H9 (cell line): ENCODE results near the gene PAOX. TPM values are rescaled to one million over a fixed set of nuclear protein-coding genes. Genes with fewer than 3 reads are reported as not detected.

Source experiments
- DNase-seq: peaks from one replicate; pipeline ENCODE4 v3.0.0-alpha.2; 2017
- H2AFZ ChIP-seq: one replicate; pipeline ENCODE4 v1.6.1; 2013; ENCODE audit warnings: mild to moderate bottlenecking, low read length, control low read depth, moderate library complexity
- H2AK5ac ChIP-seq: 2 replicates; pipeline ENCODE4 v1.6.1; 2013; ENCODE audit warnings: low read length, control low read depth, mixed read lengths; ENCODE audit not compliant: insufficient read length
- H2BK120ac ChIP-seq: one replicate; pipeline ENCODE4 v1.6.1; 2013; ENCODE audit warnings: low read depth, mild to moderate bottlenecking, low read length, control low read depth, inconsistent platforms; ENCODE audit not compliant: poor library complexity, severe bottlenecking
- H2BK12ac ChIP-seq: 2 replicates; pipeline ENCODE4 v1.6.1; 2013; ENCODE audit warnings: low read length, control low read depth, mixed read lengths, low read depth; ENCODE audit not compliant: insufficient read length
- H2BK15ac ChIP-seq: 2 replicates; pipeline ENCODE4 v1.6.1; 2013; ENCODE audit warnings: low read depth, low read length, control low read depth
- H2BK20ac ChIP-seq: one replicate; pipeline ENCODE4 v1.6.1; 2013; ENCODE audit warnings: low read depth, mild to moderate bottlenecking, low read length, control low read depth, inconsistent platforms; ENCODE audit not compliant: poor library complexity, severe bottlenecking
- H2BK5ac ChIP-seq: 2 replicates; pipeline ENCODE4 v1.6.1; 2013; ENCODE audit warnings: low read length, control low read depth, mixed read lengths; ENCODE audit not compliant: insufficient read length
- H3K14ac ChIP-seq: 2 replicates; pipeline ENCODE4 v1.6.1; 2013; ENCODE audit warnings: low read length, control low read depth; ENCODE audit not compliant: insufficient read depth
- H3K18ac ChIP-seq: 2 replicates; pipeline ENCODE4 v1.6.1; 2013; ENCODE audit warnings: low read depth, mild to moderate bottlenecking, mixed read lengths, low read length, control low read depth; ENCODE audit not compliant: insufficient read length
- H3K23ac ChIP-seq: 2 replicates; pipeline ENCODE4 v1.6.1; 2013; ENCODE audit warnings: low read length, control low read depth, mixed read lengths, low read depth; ENCODE audit not compliant: insufficient read length
- H3K23me2 ChIP-seq: 2 replicates; pipeline ENCODE4 v1.6.1; 2013; ENCODE audit warnings: low read depth, mild to moderate bottlenecking, mixed read lengths, low read length, control low read depth; ENCODE audit not compliant: insufficient read length, poor library complexity, severe bottlenecking
- H3K27ac ChIP-seq: 2 replicates; pipeline ENCODE4 v1.5.1; 2013; ENCODE audit warnings: low read length, control low read depth, mixed read lengths, low read depth; ENCODE audit not compliant: insufficient read length
- H3K27me3 ChIP-seq: 2 replicates; pipeline ENCODE4 v1.6.1; 2013; ENCODE audit warnings: low read length, control low read depth, inconsistent platforms; ENCODE audit not compliant: insufficient read depth
- H3K4ac ChIP-seq: 2 replicates; pipeline ENCODE4 v1.6.1; 2013; ENCODE audit warnings: low read depth, mild to moderate bottlenecking, control low read depth, inconsistent platforms, low read length, moderate library complexity
- H3K4me1 ChIP-seq: 2 replicates; pipeline ENCODE4 v1.6.1; 2013; ENCODE audit warnings: low read length, control low read depth, inconsistent platforms; ENCODE audit not compliant: insufficient read depth
- H3K4me2 ChIP-seq: 2 replicates; pipeline ENCODE4 v1.6.1; 2013; ENCODE audit warnings: low read length, control low read depth, mixed read lengths; ENCODE audit not compliant: insufficient read length, insufficient read depth
- H3K56ac ChIP-seq: 2 replicates; pipeline ENCODE4 v1.6.1; 2013; ENCODE audit warnings: low read depth, mild to moderate bottlenecking, mixed read lengths, low read length, control low read depth; ENCODE audit not compliant: insufficient read length
- H3K79me1 ChIP-seq: 2 replicates; pipeline ENCODE4 v1.6.1; 2013; ENCODE audit warnings: low read depth, mild to moderate bottlenecking, moderate library complexity, low read length, control low read depth, inconsistent platforms; ENCODE audit not compliant: insufficient read depth, poor library complexity, severe bottlenecking
- H3K79me2 ChIP-seq: 2 replicates; pipeline ENCODE4 v1.6.1; 2013; ENCODE audit warnings: low read length, control low read depth, inconsistent platforms; ENCODE audit not compliant: insufficient read depth
- H3K9ac ChIP-seq: 2 replicates; pipeline ENCODE4 v1.6.1; 2013; ENCODE audit warnings: low read length, control low read depth, mixed read lengths; ENCODE audit not compliant: insufficient read length; ENCODE audit errors: extremely low read depth
- H3K9me3 ChIP-seq: one replicate; pipeline ENCODE4 v1.6.1; 2013; ENCODE audit warnings: low read depth, low read length, inconsistent platforms; ENCODE audit not compliant: control insufficient read depth
- H3T11ph ChIP-seq: one replicate; pipeline ENCODE4 v1.6.1; 2013; ENCODE audit warnings: mild to moderate bottlenecking, low read length, control low read depth, inconsistent platforms
- H4K20me1 ChIP-seq: one replicate; pipeline ENCODE4 v1.6.1; 2013; ENCODE audit not compliant: control insufficient read depth, insufficient read length, insufficient read depth
- H4K5ac ChIP-seq: 2 replicates; pipeline ENCODE4 v1.6.1; 2013; ENCODE audit warnings: low read depth, mild to moderate bottlenecking, mixed read lengths, low read length, control low read depth; ENCODE audit not compliant: insufficient read length
- H4K8ac ChIP-seq: replicated peaks from 2 replicates; pipeline ENCODE4 v1.6.1; 2013; ENCODE audit warnings: low read length, control low read depth, mixed read lengths, low read depth; ENCODE audit not compliant: insufficient read length
- H4K91ac ChIP-seq: 2 replicates; pipeline ENCODE4 v1.6.1; 2013; ENCODE audit warnings: low read depth, mild to moderate bottlenecking, moderate library complexity, mixed read lengths, low read length, control low read depth; ENCODE audit not compliant: insufficient read length
- H3K27ac Mint-ChIP-seq, 3 experiments: 2 replicates in 2 of 3; 3 replicates in 1 of 3; pipeline ENCODE4 v1.8.0; 2020 to 2021; ENCODE audit warnings: mixed read lengths in 3 of 3, mild to moderate bottlenecking in 1 of 3, moderate library complexity in 1 of 3
- H3K27me3 Mint-ChIP-seq: 2 replicates; pipeline ENCODE4 v1.8.0; 2021; ENCODE audit warnings: low read depth, mild to moderate bottlenecking, moderate library complexity, mixed read lengths
- H3K36me3 Mint-ChIP-seq, 3 experiments: 2 replicates in 2 of 3; 3 replicates in 1 of 3; pipeline ENCODE4 v1.8.0; 2020 to 2021; ENCODE audit warnings: low read depth in 3 of 3, mixed read lengths in 3 of 3; ENCODE audit not compliant: insufficient read depth in 1 of 3
- H3K4me1 Mint-ChIP-seq, 2 experiments: 2 replicates each; pipeline ENCODE4 v1.8.0; 2020; ENCODE audit warnings: mixed read lengths in 2 of 2
- H3K4me3 Mint-ChIP-seq, 2 experiments: 2 replicates in 1 of 2; 3 replicates in 1 of 2; pipeline ENCODE4 v1.8.0; 2020 to 2021; ENCODE audit warnings: mild to moderate bottlenecking in 2 of 2, mixed read lengths in 2 of 2, moderate library complexity in 1 of 2
- H3K9me3 Mint-ChIP-seq, 2 experiments: 2 replicates in 1 of 2; 3 replicates in 1 of 2; pipeline ENCODE4 v1.8.0; 2020; ENCODE audit warnings: mild to moderate bottlenecking in 2 of 2, mixed read lengths in 2 of 2, moderate library complexity in 1 of 2
- WGBS: extraction: QIAGEN DNeasy Blood & Tissue Kit; methylation state at CpG from one replicate; pipeline ENCODE4 v1.1.7; 2013; ENCODE audit warnings: missing lambda C conversion rate, low lambda C conversion rate, mixed read lengths; ENCODE audit not compliant: insufficient read length; ENCODE audit errors: extremely low coverage; 5-methylcytosine and 5-hydroxymethylcytosine counted together
- total RNA-seq: library from RNA; stranded (reverse); gene quantifications from 2 replicates; pipeline ENCODE4 v1.2.1, GENCODE V29; 2021
- TF ChIP-seq, protein P1 (sequence below): fragments of 200-600 bp; sonication (generic); conservative IDR thresholded peaks from 3 replicates; pipeline ENCODE4 v1.8.0; 2021; ENCODE audit warnings: antibody characterized with exemption, mild to moderate bottlenecking

The PAOX gene
- total RNA-seq, 1 experiment from 2014 or later = 5.6 TPM

DNA sequence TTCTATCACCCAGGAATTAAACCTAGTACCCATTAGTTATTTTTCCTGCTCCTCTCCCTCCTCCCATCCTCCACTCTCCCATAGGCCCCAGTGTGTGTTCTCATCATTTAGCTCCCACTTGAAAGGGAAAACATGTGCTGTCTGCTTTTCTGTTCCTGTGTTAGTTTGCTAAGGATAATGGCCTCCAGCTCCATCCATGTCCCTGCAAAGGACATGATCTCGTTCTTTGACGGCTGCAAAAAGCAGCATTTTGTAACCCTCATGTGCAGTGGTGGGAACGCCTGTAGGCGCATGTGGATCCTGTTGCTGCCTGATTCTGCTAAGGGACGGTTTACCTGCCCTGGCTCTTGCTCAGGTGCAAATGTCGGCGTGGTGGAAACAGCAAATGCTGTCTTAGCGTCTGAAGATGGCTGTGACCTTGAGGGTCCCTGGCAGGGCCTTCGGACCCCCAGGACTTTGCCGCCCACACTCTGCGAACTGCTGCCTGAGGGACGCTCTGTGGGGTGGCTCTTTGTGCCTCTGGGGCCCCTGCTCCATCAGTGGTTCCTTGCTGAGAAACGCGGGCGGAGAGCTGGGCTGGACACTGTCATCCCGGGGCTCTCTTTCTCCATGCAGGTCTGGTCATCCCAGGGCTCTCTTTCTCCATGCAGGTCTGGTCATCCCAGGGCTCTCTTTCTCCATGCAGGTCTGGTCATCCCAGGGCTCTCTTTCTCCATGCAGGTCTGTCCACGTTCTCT is 9.3 kb downstream of the PAOX start:
- Histone ChIP-seq H4K91ac (no peak overlapping the region), H3K23me2 (no peaks in the 10 kb centered on the region), H2AFZ (no peak overlapping the region), H4K20me1 (no peaks in the 10 kb centered on the region), H3K14ac (no peak overlapping the region), H4K8ac (no peak overlapping the region), H2BK15ac (no peak overlapping the region), H3K4me2 (no peak overlapping the region), H3K4me1 (no peaks in the 10 kb centered on the region), H3K9me3 (no peaks in the 10 kb centered on the region), H2BK12ac (no peak overlapping the region), H3K18ac (no peak overlapping the region), H3K27me3 (no peaks in the 10 kb centered on the region), H3K4ac (no peak overlapping the region), H3T11ph (no peak overlapping the region), H3K79me1 (no peaks in the 10 kb centered on the region), H3K9ac (no peak overlapping the region), H3K23ac (no peak overlapping the region), H2BK5ac (no peak overlapping the region), H2BK20ac (no peak overlapping the region), H2AK5ac (no peak overlapping the region), H3K79me2 (no peaks in the 10 kb centered on the region), H2BK120ac (no peak overlapping the region), H3K27ac (no peak overlapping the region), H3K56ac (no peak overlapping the region), H4K5ac (no peak overlapping the region)
- Mint-ChIP-seq H3K36me3 (peaks cover 0 to 6% (median 4%) of the 10 kb centered on the region in 3 experiments; a peak in 3 of 7 replicates), H3K27ac (peak overlapping the region in 2 of 3 experiments; percentile 33 to 65; a peak in 3 of 7 replicates), H3K4me3 (no peak overlapping the region), H3K9me3 (no peaks in the 10 kb centered on the region; a peak in 1 of 5 replicates), H3K27me3 (no peaks in the 10 kb centered on the region), H3K4me1 (peaks cover under 1 to 1% of the 10 kb centered on the region in 2 experiments; a peak in 3 of 4 replicates)
- DNase-seq = peak; percentile 21
- TF ChIP-seq, protein P1, sequence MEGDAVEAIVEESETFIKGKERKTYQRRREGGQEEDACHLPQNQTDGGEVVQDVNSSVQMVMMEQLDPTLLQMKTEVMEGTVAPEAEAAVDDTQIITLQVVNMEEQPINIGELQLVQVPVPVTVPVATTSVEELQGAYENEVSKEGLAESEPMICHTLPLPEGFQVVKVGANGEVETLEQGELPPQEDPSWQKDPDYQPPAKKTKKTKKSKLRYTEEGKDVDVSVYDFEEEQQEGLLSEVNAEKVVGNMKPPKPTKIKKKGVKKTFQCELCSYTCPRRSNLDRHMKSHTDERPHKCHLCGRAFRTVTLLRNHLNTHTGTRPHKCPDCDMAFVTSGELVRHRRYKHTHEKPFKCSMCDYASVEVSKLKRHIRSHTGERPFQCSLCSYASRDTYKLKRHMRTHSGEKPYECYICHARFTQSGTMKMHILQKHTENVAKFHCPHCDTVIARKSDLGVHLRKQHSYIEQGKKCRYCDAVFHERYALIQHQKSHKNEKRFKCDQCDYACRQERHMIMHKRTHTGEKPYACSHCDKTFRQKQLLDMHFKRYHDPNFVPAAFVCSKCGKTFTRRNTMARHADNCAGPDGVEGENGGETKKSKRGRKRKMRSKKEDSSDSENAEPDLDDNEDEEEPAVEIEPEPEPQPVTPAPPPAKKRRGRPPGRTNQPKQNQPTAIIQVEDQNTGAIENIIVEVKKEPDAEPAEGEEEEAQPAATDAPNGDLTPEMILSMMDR = no peak
- WGBS = no CpG with 5 or more reads among the region's 17 CpGs
